ENCODE measurements around the gene AADACL3.

Gene AADACL3

GRCh38 chr1:12769976-12770505 is 54.1 kb downstream of the AADACL3 start:
- DNase-seq, result no peak

- DNase-seq, result no peak
Observed at GRCh38 chr1:12770620-12771019, 54.7 kb downstream of the AADACL3 start.

GRCh38 chr1:12771186-12771585 is 55.3 kb downstream of the AADACL3 start:
- no peak for DNase-seq

- no peak for DNase-seq
Observed at GRCh38 chr1:12772520-12772919, 56.6 kb downstream of the AADACL3 start.

GRCh38 chr1:12773438-12773837 is 57.5 kb downstream of the AADACL3 start, which contains the start of gene PRAMEF12:
Gene PRAMEF12, plus strand, starts transcription at chr1:12773738. Its CDS starts 1,130 bp downstream, at chr1:12774868.
- no peak for DNase-seq

GRCh38 chr1:12774801-12775345 is 59.0 kb downstream of the AADACL3 start:
- DNase-seq, result no peak

- no peak for DNase-seq
Observed at GRCh38 chr1:12775443-12775842, 59.5 kb downstream of the AADACL3 start.

GRCh38 chr1:12776801-12777557 is 61.1 kb downstream of the AADACL3 start:
- DNase-seq, result no peak

Data from activated T-cell treated with anti-CD3 and anti-CD28 coated beads for 4 hours (primary cell).